HT1080 (cell line): ENCODE data around the gene AK2. TPM values are rescaled to one million over a fixed set of nuclear protein-coding genes. Genes with fewer than 3 reads are reported as not detected.
"Not testable (repeated sequence)": the region's sequence is repeated elsewhere in the genome, so short reads cannot be mapped to it uniquely, and the experiment has no call there.

Source experiments
- DNase-seq: peaks from one replicate; pipeline ENCODE4 v3.0.0-alpha.2; 2015; ENCODE audit warnings: low read depth
- total RNA-seq: library from RNA; depleted of rRNA; stranded (reverse); fragments of >200 nt; shearing (Covaris generic); gene quantifications from 2 replicates; pipeline ENCODE4 v1.2.3, GENCODE V29; 2014

AK2 gene
- total RNA-seq, 1 experiment from 2014 or later = 183 TPM

GRCh38 chr1:33055210-33056008 is 18.7 kb upstream of the AK2 start:
- DNase-seq = peak; percentile 78

- peak; percentile 51 for DNase-seq
Measured at GRCh38 chr1:33050221-33051076, 13.8 kb upstream of the AK2 start.

- DNase-seq = no peak
Measured at GRCh38 chr1:33049371-33049770, 12.7 kb upstream of the AK2 start.

- no peak for DNase-seq
Measured at GRCh38 chr1:33048426-33048825, 11.7 kb upstream of the AK2 start.

GRCh38 chr1:33047839-33048305 is 11.2 kb upstream of the AK2 start:
- DNase-seq = no peak

GRCh38 chr1:33047290-33047689 is 10.6 kb upstream of the AK2 start:
- no peak for DNase-seq

- not testable (repeated sequence) for DNase-seq
Measured at GRCh38 chr1:33046234-33046633, 9.6 kb upstream of the AK2 start.

- no peak for DNase-seq
Measured at GRCh38 chr1:33045814-33046213, 9.1 kb upstream of the AK2 start.

- DNase-seq = no peak
Measured at GRCh38 chr1:33045246-33045645, 8.6 kb upstream of the AK2 start.

- no peak for DNase-seq
Measured at GRCh38 chr1:33043267-33044092, 6.8 kb upstream of the AK2 start.

GRCh38 chr1:33042831-33043230 is 6.1 kb upstream of the AK2 start:
- no peak for DNase-seq

GRCh38 chr1:33041026-33041425 is 4.3 kb upstream of the AK2 start:
- no peak for DNase-seq

GRCh38 chr1:33039840-33040239 is 3.2 kb upstream of the AK2 start:
- no peak for DNase-seq

GRCh38 chr1:33036051-33036525 is 595 bp downstream of the AK2 start:
- DNase-seq = peak; percentile 39

GRCh38 chr1:33032126-33032869 is 4.4 kb downstream of the AK2 start:
- DNase-seq = no peak

GRCh38 chr1:33031506-33031905 is 5.2 kb downstream of the AK2 start:
- DNase-seq = no peak

- DNase-seq = no peak
Measured at GRCh38 chr1:33030575-33030974, 6.1 kb downstream of the AK2 start.

GRCh38 chr1:33029921-33030320 is 6.8 kb downstream of the AK2 start:
- DNase-seq = no peak

GRCh38 chr1:33029209-33029608 is 7.5 kb downstream of the AK2 start:
- no peak for DNase-seq

- no peak for DNase-seq
Measured at GRCh38 chr1:33025761-33026160, 10.9 kb downstream of the AK2 start.

- DNase-seq = no peak
Measured at GRCh38 chr1:33025180-33025569, 11.5 kb downstream of the AK2 start.
